Ishikawa (cell line): ENCODE data around the gene GNAO1.

Experiments used
- CEBPB ChIP-seq: IDR thresholded peaks from 2 replicates; pipeline ENCODE4 v1.6.1; 2012
- CREB1 ChIP-seq: IDR thresholded peaks from 2 replicates; pipeline ENCODE4 v1.6.1; 2012; ENCODE audit warnings: low read depth
- EGR1 ChIP-seq: IDR thresholded peaks from 2 replicates; pipeline ENCODE4 v1.6.1; 2012
- EP300 ChIP-seq: IDR thresholded peaks from 2 replicates; pipeline ENCODE4 v1.6.1; 2012; ENCODE audit warnings: borderline replicate concordance
- FOXM1 ChIP-seq: IDR thresholded peaks from 2 replicates; pipeline ENCODE4 v1.6.1; 2012; ENCODE audit warnings: low read depth, borderline replicate concordance
- NFIC ChIP-seq: IDR thresholded peaks from 2 replicates; pipeline ENCODE4 v1.6.1; 2012
- RAD21 ChIP-seq: IDR thresholded peaks from 2 replicates; pipeline ENCODE4 v1.6.1; 2012; ENCODE audit warnings: low read depth
- TAF1 ChIP-seq: IDR thresholded peaks from 2 replicates; pipeline ENCODE4 v1.6.1; 2012; ENCODE audit warnings: low read depth, mild to moderate bottlenecking
- TCF12 ChIP-seq: IDR thresholded peaks from 2 replicates; pipeline ENCODE4 v1.6.1; 2012; ENCODE audit warnings: low read depth
- TEAD4 ChIP-seq: IDR thresholded peaks from 2 replicates; pipeline ENCODE4 v1.6.1; 2012
- USF1 ChIP-seq: IDR thresholded peaks from 2 replicates; pipeline ENCODE4 v1.6.1; 2012
- YY1 ChIP-seq: IDR thresholded peaks from 2 replicates; pipeline ENCODE4 v1.6.1; 2012; ENCODE audit warnings: low read depth
- ZBTB7A ChIP-seq: IDR thresholded peaks from 2 replicates; pipeline ENCODE4 v1.6.1; 2012; ENCODE audit warnings: low read depth
- TF ChIP-seq, protein P1 (sequence below): IDR thresholded peaks from 2 replicates; pipeline ENCODE4 v1.6.1; 2012
- TF ChIP-seq, protein P2 (sequence below): IDR thresholded peaks from 2 replicates; pipeline ENCODE4 v1.6.1; 2012; ENCODE audit warnings: low read depth, mild to moderate bottlenecking

Gene GNAO1

DNA sequence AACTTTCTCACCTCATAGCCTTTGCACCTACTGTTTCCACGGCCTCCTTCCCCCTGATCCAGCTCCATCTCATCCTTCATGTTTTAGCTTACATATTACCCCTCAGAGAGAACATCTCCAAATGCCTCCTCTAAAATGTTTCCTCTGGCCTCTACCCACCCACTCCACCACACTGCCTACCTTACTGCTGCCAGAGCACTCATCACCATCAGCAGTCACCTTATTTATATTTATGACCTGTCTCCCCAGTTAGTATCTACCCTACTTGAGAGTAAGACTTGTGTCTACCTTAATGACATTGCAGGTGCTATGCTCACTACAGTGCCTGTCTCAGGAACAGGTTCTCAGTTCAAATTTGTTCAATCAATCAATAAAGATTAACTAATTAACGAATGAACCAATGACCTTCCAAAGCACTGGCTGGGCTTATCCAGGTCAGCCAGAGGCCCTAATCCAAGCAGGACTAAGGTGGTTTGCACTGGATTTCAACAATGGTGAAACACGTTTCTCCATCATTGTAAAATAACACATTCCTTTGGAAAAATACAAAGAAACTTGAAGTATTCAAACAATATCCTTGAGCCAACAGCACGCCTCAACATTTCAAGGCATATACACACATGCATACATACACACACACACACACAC, 192.9 kb downstream of the GNAO1 start:
- TF ChIP-seq CREB1 = no peak
- no peak for TF ChIP-seq CEBPB
- TF ChIP-seq RAD21 = no peak
- no peak for TF ChIP-seq EP300
- TF ChIP-seq, protein P1, sequence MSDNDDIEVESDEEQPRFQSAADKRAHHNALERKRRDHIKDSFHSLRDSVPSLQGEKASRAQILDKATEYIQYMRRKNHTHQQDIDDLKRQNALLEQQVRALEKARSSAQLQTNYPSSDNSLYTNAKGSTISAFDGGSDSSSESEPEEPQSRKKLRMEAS = no peak
- TF ChIP-seq YY1 = no peak

- no peak for TF ChIP-seq NFIC
Observed at GRCh38 chr16:56387396-56387795, 196.1 kb downstream of the GNAO1 start.

DNA sequence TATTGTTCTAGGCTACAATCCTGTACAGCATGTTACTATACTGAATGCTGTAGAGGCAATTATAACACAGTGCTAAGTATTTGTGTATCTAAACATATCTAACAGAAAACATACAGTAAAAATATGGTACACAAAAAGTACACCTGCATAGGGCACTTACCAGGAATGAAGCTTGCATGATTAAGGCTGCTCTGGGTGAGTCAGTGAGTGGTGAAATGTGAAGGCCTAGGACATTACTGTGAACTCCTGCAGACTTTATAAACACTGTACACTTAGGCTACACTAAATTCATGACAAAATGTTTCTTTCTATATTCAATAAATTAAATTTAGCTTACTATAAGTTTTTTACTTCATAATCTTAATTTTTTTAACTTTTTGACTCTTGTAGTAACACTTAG, 196.9 kb downstream of the GNAO1 start:
- TF ChIP-seq, protein P1 = no peak
- TF ChIP-seq USF1 (no peak), ZBTB7A (no peak), TEAD4 (no peak), YY1 (no peak), RAD21 (no peak), TAF1 (no peak), EGR1 (no peak)
- TF ChIP-seq, protein P2, sequence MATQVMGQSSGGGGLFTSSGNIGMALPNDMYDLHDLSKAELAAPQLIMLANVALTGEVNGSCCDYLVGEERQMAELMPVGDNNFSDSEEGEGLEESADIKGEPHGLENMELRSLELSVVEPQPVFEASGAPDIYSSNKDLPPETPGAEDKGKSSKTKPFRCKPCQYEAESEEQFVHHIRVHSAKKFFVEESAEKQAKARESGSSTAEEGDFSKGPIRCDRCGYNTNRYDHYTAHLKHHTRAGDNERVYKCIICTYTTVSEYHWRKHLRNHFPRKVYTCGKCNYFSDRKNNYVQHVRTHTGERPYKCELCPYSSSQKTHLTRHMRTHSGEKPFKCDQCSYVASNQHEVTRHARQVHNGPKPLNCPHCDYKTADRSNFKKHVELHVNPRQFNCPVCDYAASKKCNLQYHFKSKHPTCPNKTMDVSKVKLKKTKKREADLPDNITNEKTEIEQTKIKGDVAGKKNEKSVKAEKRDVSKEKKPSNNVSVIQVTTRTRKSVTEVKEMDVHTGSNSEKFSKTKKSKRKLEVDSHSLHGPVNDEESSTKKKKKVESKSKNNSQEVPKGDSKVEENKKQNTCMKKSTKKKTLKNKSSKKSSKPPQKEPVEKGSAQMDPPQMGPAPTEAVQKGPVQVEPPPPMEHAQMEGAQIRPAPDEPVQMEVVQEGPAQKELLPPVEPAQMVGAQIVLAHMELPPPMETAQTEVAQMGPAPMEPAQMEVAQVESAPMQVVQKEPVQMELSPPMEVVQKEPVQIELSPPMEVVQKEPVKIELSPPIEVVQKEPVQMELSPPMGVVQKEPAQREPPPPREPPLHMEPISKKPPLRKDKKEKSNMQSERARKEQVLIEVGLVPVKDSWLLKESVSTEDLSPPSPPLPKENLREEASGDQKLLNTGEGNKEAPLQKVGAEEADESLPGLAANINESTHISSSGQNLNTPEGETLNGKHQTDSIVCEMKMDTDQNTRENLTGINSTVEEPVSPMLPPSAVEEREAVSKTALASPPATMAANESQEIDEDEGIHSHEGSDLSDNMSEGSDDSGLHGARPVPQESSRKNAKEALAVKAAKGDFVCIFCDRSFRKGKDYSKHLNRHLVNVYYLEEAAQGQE = no peak

DNA sequence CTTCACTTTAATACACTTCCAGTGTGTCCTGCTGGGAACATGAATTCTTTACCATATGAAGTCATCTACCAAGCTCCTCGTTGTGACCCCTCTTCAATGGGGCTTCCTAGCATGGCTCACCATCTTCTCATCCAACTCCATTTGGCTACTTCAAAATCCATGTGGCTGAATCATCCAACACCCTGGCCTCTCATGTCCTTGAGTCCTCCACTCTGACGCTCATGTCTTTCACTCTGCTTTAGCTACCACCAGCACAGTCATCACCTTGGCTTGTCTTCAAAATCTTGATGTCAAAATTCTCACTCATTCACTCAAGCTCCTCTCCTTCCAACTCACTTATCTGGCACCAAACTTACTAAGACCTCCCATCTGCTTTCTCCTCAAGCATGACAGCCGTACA, 198.3 kb downstream of the GNAO1 start:
- TF ChIP-seq, protein P1 = no peak
- TF ChIP-seq USF1 (no peak), TCF12 (no peak), EGR1 (no peak), ZBTB7A (no peak), EP300 (no peak), CEBPB (no peak), TEAD4 (no peak), NFIC (no peak), TAF1 (no peak), RAD21 (no peak), YY1 (no peak), CREB1 (no peak), FOXM1 (no peak)
- TF ChIP-seq, protein P2 = no peak

DNA sequence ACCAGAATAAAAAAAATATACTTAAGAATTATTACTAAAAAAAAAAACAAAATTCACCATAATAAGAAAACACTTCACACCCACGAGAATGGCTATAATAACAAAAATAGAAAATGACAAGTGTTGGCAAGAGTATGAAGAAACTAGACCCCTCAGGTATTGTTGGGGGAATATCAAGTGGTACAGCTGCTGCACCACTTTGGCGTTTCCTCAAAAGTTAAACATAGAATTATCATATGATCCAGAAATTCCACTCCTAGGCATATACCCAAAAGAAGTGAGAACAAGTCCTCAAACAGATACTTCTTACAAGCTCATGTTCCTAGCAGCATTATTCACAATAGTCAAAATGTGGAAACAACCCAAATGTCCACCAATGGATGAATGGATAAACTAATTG, 207.8 kb downstream of the GNAO1 start:
- TF ChIP-seq NFIC = no peak
- TF ChIP-seq CREB1 = no peak

- no peak for TF ChIP-seq CREB1
- no peak for TF ChIP-seq EGR1
- TF ChIP-seq USF1 = no peak
- no peak for TF ChIP-seq YY1
- TF ChIP-seq, protein P2 = no peak
- TF ChIP-seq FOXM1 = no peak
- TF ChIP-seq TCF12 = no peak
Observed at GRCh38 chr16:56399486-56399885, 208.2 kb downstream of the GNAO1 start.
